ENCODE data around the gene CRYZL1.
"Not testable (repeated sequence)": the region's sequence is repeated elsewhere in the genome, so short reads cannot be mapped to it uniquely, and the experiment has no call there.

Gene CRYZL1

DNA sequence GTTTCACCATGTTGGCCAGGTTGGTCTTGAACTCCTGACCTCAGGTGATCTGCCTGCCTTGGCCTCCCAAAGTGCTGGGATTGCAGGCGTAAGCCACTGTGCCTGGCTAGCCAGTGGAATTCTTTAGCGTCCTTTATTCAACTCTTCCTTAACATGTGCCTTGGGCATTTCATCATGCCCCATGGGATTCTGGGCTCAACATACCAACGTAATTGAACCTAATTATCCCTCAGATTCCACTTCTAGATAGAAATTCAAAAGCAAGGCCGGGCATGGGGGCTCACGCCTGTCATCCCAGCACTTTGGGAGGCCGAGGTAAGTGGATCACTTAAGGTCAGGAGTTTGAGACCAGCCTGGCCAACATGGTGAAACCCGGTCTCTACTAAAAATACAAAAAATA, 15.4 kb downstream of the CRYZL1 start:
- DNase-seq (ENCODE audit: low spot score) = not testable (repeated sequence)

- no peak for DNase-seq (ENCODE audit: low spot score)
Measured at GRCh38 chr21:33622253-33622652, 19.3 kb downstream of the CRYZL1 start.

- no peak for DNase-seq (ENCODE audit: low spot score)
Measured at GRCh38 chr21:33619726-33620125, 21.8 kb downstream of the CRYZL1 start.

DNA sequence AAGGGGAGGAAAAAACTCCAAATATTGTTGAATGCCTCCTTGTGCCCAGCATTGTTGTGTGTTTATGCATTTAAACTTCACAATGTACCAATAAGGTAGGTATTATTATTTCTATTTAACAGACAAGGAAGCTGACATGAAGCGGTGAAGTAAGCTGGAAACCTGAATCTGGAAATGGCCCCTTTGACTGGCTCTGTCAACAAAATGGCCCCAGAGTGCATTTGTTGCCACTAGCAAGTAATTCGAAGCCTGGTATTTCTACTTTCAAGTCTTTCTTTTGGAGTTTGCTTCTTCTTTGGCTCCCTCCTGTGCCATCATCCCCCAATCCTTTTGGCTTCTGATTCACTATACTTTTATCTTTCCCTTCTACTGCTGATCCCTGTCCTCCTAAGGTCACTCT, 23.1 kb downstream of the CRYZL1 start:
- no peak for DNase-seq (ENCODE audit: low spot score)

DNA sequence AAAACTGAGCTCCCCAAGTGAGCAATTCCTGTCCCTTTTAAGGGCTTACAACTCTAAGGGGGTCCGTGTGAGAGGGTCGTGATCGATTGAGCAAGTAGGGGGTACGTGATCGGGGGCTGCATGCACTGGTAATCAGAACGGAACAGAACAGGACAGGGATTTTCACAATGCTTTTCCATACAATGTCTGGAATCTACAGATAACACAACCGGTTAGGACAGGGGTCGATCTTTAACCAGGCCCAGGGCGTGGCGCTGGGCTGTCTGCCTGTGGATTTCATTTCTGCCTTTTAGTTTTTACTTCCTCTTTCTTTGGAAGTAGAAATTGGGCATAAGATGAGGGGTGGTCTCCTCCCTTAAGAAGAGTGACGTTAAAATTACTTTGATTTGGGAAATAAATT, 24.0 kb downstream of the CRYZL1 start:
- DNase-seq (ENCODE audit: low spot score) = not testable (repeated sequence)

DNA sequence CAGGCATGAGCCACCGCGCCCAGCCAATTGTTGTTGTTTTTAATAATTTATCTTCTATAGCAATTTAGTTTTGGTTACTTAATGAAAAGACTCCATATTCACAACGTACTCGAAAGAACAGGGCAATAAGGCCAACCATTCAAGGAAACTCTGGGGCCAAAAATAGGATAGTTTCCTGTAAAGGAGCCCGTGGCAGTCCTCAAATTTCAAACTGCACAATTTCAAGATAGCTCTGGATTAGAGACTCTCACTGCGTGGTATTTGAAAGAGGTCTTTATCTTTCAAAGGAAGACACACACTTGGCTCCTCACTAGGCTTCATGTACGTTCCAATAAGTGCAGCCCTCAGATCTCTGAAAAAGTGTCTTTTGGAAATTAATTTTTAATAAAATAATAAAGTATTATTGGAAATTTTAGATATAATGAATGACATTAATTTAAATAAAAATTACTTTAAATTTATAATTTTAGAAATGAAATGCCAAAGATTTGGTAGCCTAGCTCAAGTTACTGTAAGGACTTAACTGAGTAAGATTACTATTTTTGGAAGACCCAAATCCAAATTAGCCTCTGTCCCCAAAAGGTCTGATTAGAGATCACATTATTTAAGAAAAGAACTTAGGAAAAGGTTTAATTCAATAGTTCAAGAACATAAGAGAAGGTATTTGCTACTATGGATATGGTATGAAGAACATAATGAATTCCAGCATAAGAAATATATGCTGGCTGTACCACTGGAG, 30.4 kb downstream of the CRYZL1 start:
- DNase-seq (ENCODE audit: low spot score) = no peak

GRCh38 chr21:33608559-33608958, 33.0 kb downstream of the CRYZL1 start:
- no peak for DNase-seq (ENCODE audit: low spot score)

GRCh38 chr21:33598051-33598450, 43.5 kb downstream of the CRYZL1 start:
- DNase-seq (ENCODE audit: low spot score) = no peak

GRCh38 chr21:33588485-33589335, 52.8 kb downstream of the CRYZL1 start, which contains the start of gene DONSON:
Gene DONSON (minus strand): TSS chr21:33588684. CDS start chr21:33588641, 43 bp downstream.
- DNase-seq (ENCODE audit: low spot score) = peak; percentile 84

- DNase-seq (ENCODE audit: low spot score) = peak; percentile 16
Measured at GRCh38 chr21:33587792-33588484, 53.6 kb downstream of the CRYZL1 start.

GRCh38 chr21:33586927-33587326, 54.6 kb downstream of the CRYZL1 start:
- DNase-seq (ENCODE audit: low spot score) = no peak

DNA sequence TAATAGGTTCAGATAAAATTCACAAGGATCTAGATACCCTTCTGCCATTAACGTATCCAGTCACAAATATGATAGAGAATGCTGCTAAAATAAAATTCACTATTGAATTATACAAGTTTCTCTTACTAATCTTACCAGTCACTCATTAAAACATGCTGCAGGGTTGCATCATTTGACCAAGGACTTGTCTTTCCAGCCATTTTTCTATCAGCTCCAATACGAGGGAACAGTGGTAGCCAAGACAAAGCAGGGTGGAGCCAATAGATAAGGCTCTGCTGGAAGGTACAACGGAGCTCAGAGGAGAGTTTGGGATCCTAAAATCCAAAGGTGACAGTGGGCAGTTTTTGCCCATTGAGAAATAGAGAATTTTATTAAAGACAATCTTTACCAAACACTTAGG, 57.1 kb downstream of the CRYZL1 start:
- DNase-seq (ENCODE audit: low spot score) = no peak

GRCh38 chr21:33578959-33579542, 62.5 kb downstream of the CRYZL1 start:
- DNase-seq (ENCODE audit: low spot score) = no peak

DNA sequence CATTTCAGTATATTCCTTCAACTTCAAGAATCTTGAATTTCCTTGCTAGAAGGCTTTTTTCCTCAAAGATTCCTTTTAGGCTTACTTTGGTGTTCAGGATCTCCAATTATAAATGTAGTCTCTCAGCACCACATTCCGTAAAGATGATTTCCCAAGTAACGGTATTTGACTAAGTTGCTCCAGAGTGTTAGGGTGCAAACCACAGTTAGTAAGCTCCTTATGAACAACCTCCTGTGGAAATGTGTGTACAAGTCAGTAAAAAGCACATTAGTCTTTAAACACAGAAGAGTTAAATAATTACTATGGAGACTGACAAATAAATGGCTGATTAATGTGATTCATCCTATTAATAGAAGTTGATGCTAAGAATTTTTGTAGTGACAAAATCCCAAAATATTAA, 63.3 kb downstream of the CRYZL1 start:
- no peak for DNase-seq (ENCODE audit: low spot score)

DNA sequence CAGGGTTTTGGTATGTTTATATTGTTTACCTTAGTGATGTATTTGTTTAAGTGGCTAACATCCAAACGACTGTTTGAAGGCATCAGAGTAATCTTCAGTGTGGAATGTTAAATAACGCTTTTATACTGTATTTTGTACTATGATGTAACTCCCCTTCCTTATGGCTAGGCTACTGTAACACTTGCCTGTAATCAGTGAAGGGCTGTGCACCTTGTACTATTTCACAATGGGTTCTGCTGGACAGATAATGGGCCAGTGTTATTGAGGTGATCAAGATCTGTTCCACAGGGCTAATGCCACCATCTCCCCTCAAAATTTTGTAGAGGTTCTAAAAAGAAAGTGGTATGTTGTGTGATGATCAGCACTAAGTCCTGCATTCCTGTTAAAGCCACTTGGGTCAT, 64.8 kb downstream of the CRYZL1 start:
- not testable (repeated sequence) for DNase-seq (ENCODE audit: low spot score)

GRCh38 chr21:33572350-33572749, 69.2 kb downstream of the CRYZL1 start:
- no peak for DNase-seq (ENCODE audit: low spot score)

DNA sequence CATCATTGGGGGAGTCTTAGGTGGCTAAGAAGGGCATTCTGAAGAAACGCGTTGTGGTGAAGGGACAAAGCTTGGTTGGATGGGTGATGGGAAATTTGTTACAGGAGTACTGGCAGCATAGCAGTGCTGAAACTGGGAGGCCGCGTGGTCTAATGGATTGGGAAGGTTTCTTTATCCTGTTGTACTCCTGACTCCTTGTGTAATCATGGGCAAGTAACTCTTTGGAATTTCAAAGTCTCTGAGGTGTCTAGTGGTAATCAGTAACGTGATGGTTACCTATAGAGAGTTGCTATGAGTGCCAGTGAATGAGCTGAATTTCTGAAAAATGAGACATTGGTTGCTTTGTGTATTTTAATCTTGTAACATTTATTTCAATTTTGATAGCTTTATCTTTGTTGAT, 71.5 kb downstream of the CRYZL1 start:
- DNase-seq (ENCODE audit: low spot score) = no peak

DNA sequence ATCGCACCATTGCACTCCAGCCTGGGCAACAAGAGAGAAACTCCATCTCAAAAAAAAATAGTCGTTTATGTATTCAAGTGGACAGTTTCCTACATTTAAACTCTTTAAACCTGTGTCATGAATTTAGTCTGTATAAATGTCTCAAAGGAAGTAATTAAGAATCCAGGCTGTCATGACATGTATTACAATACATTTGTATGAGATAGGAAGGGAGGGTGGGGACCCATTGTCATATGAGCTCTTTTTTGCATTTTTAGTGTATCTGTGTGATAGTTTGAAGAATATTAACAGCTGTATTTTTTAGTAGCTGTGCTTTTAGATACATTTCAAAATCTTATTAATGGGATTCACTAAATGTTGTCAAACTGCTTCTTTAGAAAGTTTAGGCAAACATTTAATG, 73.1 kb downstream of the CRYZL1 start:
- no peak for DNase-seq (ENCODE audit: low spot score)

DNA sequence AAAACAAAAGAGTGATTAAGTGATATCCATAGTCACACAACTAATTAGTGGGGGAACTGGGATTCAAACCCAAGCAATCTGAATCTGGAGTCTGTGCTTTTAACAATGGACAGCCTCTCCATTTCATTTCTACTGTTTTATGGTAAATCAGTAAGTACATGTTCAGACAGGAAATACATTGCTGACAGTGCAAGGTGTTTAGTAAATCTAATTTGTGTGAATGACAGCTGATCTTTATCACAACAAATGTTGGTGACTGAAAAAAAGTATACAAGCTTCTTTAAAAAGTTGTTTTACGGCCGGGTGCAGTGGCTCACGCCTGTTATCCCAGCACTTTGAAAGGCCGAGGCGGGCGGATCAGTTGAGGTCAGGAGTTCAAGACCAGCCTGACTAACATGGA, 73.6 kb downstream of the CRYZL1 start:
- no peak for DNase-seq (ENCODE audit: low spot score)

DNA sequence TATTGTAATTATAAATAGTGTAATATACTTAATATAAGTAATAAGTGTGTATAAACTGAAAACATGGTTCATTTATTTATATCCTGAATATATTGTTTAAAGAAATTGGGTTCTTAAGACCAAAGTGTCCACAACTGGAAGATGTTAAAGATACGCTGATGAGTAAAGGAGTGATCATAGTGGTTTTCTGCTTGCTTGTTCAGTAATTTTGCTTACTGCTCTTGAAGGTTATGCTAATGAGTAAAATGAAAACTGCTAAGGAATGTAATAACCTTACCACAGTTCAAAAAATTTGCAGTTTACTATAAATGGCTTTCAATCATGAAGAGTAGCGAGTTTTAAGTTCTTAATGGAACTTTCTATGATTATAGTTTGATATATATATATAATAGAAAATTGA, 75.0 kb downstream of the CRYZL1 start:
- DNase-seq (ENCODE audit: low spot score) = no peak

DNA sequence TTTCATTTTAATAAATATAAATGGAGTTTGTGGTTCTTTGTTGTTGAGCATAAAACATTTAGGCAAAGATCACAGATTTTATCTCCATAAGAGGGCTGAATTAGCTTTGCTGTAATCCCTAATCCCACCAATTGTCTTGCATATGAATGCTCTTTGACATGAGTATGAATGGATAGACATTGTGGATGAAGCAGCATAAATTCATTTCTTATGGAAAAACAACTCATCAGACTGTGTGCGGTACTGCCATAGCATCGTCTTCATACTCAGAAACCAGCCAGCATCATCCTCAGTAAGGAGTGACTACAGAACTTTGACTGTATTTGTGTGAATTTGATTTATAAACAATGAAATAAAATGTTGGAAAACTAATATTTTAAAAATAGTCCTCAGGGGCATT, 79.2 kb downstream of the CRYZL1 start:
- DNase-seq (ENCODE audit: low spot score) = no peak

GRCh38 chr21:33561373-33561772, 80.2 kb downstream of the CRYZL1 start:
- no peak for DNase-seq (ENCODE audit: low spot score)
